Spleen (tissue), 11 donors: ENCODE measurements around the gene PRODH2. TPM values are rescaled to one million over a fixed set of nuclear protein-coding genes. Genes with fewer than 3 reads are reported as not detected.

Experiments used
- DNase-seq: peaks from one replicate; pipeline ENCODE4 v3.0.0-alpha.2; 2020
- H3K27ac ChIP-seq, 8 donors: fragments of 200-600 bp; sonication (generic) in 7 of 8; 1 replicate in 4 of 8; 2 replicates in 4 of 8; pipeline versions ENCODE4 v1.5.0 to v1.8.0; 2016 to 2021; ENCODE audit warnings: inconsistent platforms in 4 of 8, mild to moderate bottlenecking in 4 of 8, moderate library complexity in 1 of 8
- H3K27me3 ChIP-seq, 7 donors: fragments of 200-600 bp; sonication (generic) in 6 of 7; replicated peaks in 1 of 7; 1 replicate in 4 of 7; 2 replicates in 3 of 7; pipeline versions ENCODE4 v1.5.0 to v1.8.0; 2016 to 2021; ENCODE audit warnings: inconsistent platforms in 3 of 7, mild to moderate bottlenecking in 1 of 7
- H3K36me3 ChIP-seq, 6 donors: fragments of 200-600 bp; sonication (generic) in 5 of 6; 1 replicate in 4 of 6; 2 replicates in 2 of 6; pipeline versions ENCODE4 v1.5.0 to v1.8.0; 2016 to 2021; ENCODE audit warnings: inconsistent platforms in 2 of 6
- H3K4me1 ChIP-seq, 6 donors: fragments of 200-600 bp; sonication (generic) in 5 of 6; 1 replicate in 3 of 6; 2 replicates in 3 of 6; pipeline versions ENCODE4 v1.5.0 to v1.8.0; 2016 to 2021; ENCODE audit warnings: inconsistent platforms in 3 of 6
- H3K4me3 ChIP-seq, 8 donors: fragments of 200-600 bp; sonication (generic) in 7 of 8; 1 replicate in 4 of 8; 2 replicates in 4 of 8; pipeline versions ENCODE4 v1.5.0 to v1.8.0; 2016 to 2021; ENCODE audit warnings: inconsistent platforms in 4 of 8, mild to moderate bottlenecking in 4 of 8, moderate library complexity in 2 of 8
- H3K9me3 ChIP-seq, 8 donors: fragments of 200-600 bp; sonication (generic) in 7 of 8; 1 replicate in 4 of 8; 2 replicates in 4 of 8; pipeline versions ENCODE4 v1.5.0 to v1.8.0; 2016 to 2021; ENCODE audit warnings: inconsistent platforms in 4 of 8
- CTCF ChIP-seq, 11 experiments: fragments of 200-600 bp in 7 of 11; fragments of 450-650 bp in 4 of 11; sonication (generic) in 4 of 11; IDR thresholded peaks in 8 of 11; conservative IDR thresholded peaks in 3 of 11; 1 replicate in 7 of 11; 2 replicates in 4 of 11; pipeline versions ENCODE4 v1.4.0 to v1.8.0; 2016 to 2021; ENCODE audit warnings: antibody characterized with exemption in 11 of 11, inconsistent platforms in 4 of 11, mild to moderate bottlenecking in 1 of 11
- POLR2A ChIP-seq, 3 donors: fragments of 450-650 bp; IDR thresholded peaks; one replicate each; pipeline ENCODE4 v1.5.1; 2017; ENCODE audit warnings: antibody characterized with exemption in 3 of 3, mild to moderate bottlenecking in 1 of 3
- POLR2AphosphoS5 ChIP-seq, 3 donors: sonication (generic); formaldehyde crosslinking; IDR thresholded peaks; one replicate each; pipeline ENCODE4 v1.5.1; 2017; ENCODE audit warnings: antibody characterized with exemption in 3 of 3
- WGBS, 5 donors: extraction: QIAGEN DNeasy Blood & Tissue Kit in 3 of 5; methylation state at CpG; one replicate each; pipeline versions ENCODE4 v1.1.5 to v1.1.7; 2013 to 2018; 5-methylcytosine and 5-hydroxymethylcytosine counted together
- intact Hi-C: fragments of 100-400 bp; cut with DNase I; formaldehyde crosslinking; loops from one replicate; pipeline ENCODE4 v1.15.0; 2023; ENCODE audit warnings: low total_unique reads
- polyA plus RNA-seq, 3 donors: library from polyadenylated mRNA; stranded (reverse); fragments of 200-250 nt; gene quantifications; one replicate each; pipeline ENCODE4 v1.2.1, GENCODE V29; 2013
- total RNA-seq, 7 donors: library from RNA; depleted of rRNA in 3 of 7; stranded (reverse); fragments of >200 nt in 3 of 7; fragmentation: NEBNext Ultra II Directional in 4 of 7; extraction: Animal tissue kit (Norgen Biotek cat#: 25700) in 4 of 7; gene quantifications; one replicate each; pipeline versions ENCODE4 v1.1.0 to v1.2.1, GENCODE V29; 2016 to 2021
- donor health status: healthy with polysubstance abuse.
- donor health status: DM: no; HTN: no; CAD: no; lungs with moderate emphysema.
- donor health status: DM: no; HTN: no; CAD: no.
- donor health status: Bipolar disorder and iron deficiency.
- donor health status: healthy.
- donor health status: DM: no; HTN: no; CAD: no.
- donor health status: DM: yes; HTN: yes; CAD: no.

The PRODH2 gene
- total and polyA plus RNA-seq, 10 donors: 0.06 TPM; not detected in 9

GRCh38 chr19:35859414-35859813, 46.8 kb upstream of the PRODH2 start:
- no peak for DNase-seq
- H3K27ac ChIP-seq: no peak overlapping the region
- no peaks in the 10 kb centered on the region for H3K36me3 ChIP-seq
- 64 to 83% (median 68%) methylated on average over 4 of the region's 4 CpGs for WGBS, 5 donors
- peaks cover 0 to 100% (median 64%) of the 10 kb centered on the region in 7 donors for H3K27me3 ChIP-seq
- peaks cover 5 to 24% (median 15%) of the 10 kb centered on the region in 6 donors for H3K4me1 ChIP-seq
- H3K9me3 ChIP-seq: no peaks in the 10 kb centered on the region
- intact Hi-C loops: no loop called here
- TF ChIP-seq CTCF (IDR thresholded peaks at IDR 0.05 in 8 of 11, conservative IDR thresholded peaks at IDR 0.05 in 3 of 11) (no peak), POLR2A (IDR thresholded peaks at IDR 0.05) (no peak), POLR2AphosphoS5 (IDR thresholded peaks at IDR 0.05) (no peak)
- no peak overlapping the region for H3K4me3 ChIP-seq

- intact Hi-C loops: no loop called here
- WGBS, 5 donors: 74 to 89% (median 83%) methylated on average over 3 to 6 of the region's 6 CpGs; no CpG with 5 or more reads in 1 of the 5 donors
- peaks cover 5 to 24% (median 15%) of the 10 kb centered on the region in 6 donors for H3K4me1 ChIP-seq
- DNase-seq: no peak
- no peaks in the 10 kb centered on the region for H3K36me3 ChIP-seq
- TF ChIP-seq POLR2A (IDR thresholded peaks at IDR 0.05) (no peak), POLR2AphosphoS5 (IDR thresholded peaks at IDR 0.05) (no peak), CTCF (IDR thresholded peaks at IDR 0.05 in 8 of 11, conservative IDR thresholded peaks at IDR 0.05 in 3 of 11) (no peak)
- H3K27me3 ChIP-seq: peaks cover 0 to 100% (median 71%) of the 10 kb centered on the region in 7 donors
- H3K27ac ChIP-seq: no peak overlapping the region
- no peak overlapping the region for H3K4me3 ChIP-seq
- no peaks in the 10 kb centered on the region for H3K9me3 ChIP-seq
Observed at GRCh38 chr19:35858311-35858710, 45.7 kb upstream of the PRODH2 start.

GRCh38 chr19:35856546-35857149, 44.0 kb upstream of the PRODH2 start, which contains the start of gene KIRREL2:
KIRREL2 (plus strand) TSS chr19:35856911; CDS start chr19:35857120, 209 bp downstream.
- Histone ChIP-seq H3K4me3 (peak within 1 kb of the TSS; percentile 36 to 72 (median 48)), H3K4me1 (peaks cover 5 to 24% (median 15%) of the 10 kb centered on the region in 6 donors), H3K27me3 (peaks cover 0 to 99% (median 65%) of the 10 kb centered on the region in 7 donors), H3K27ac (no peak within 1 kb of the TSS), H3K36me3 (no peaks in the 10 kb centered on the region), H3K9me3 (no peaks in the 10 kb centered on the region)
- no peak for TF ChIP-seq POLR2A (IDR thresholded peaks at IDR 0.05)
- TF ChIP-seq CTCF (IDR thresholded peaks at IDR 0.05 in 8 of 11, conservative IDR thresholded peaks at IDR 0.05 in 3 of 11): no peak
- TF ChIP-seq POLR2AphosphoS5 (IDR thresholded peaks at IDR 0.05): no peak
- intact Hi-C loops: no loop called here
- peak; percentile 77 for DNase-seq
- WGBS, 5 donors: 1 to 2% (median 1%) methylated on average over 23 to 42 of the region's 42 CpGs

- Histone ChIP-seq H3K4me3 (no peak overlapping the region), H3K9me3 (no peaks in the 10 kb centered on the region), H3K27me3 (peaks cover 0 to 99% (median 56%) of the 10 kb centered on the region in 7 donors), H3K27ac (no peak overlapping the region), H3K4me1 (peaks cover 5 to 17% (median 15%) of the 10 kb centered on the region in 6 donors), H3K36me3 (no peaks in the 10 kb centered on the region)
- DNase-seq: no peak
- whole genome bisulfite sequencing, 5 donors: 56 to 75% (median 69%) methylated on average over 8 of the region's 8 CpGs
- intact Hi-C loops: no loop called here
- TF ChIP-seq CTCF (IDR thresholded peaks at IDR 0.05 in 8 of 11, conservative IDR thresholded peaks at IDR 0.05 in 3 of 11): no peak
- TF ChIP-seq POLR2A (IDR thresholded peaks at IDR 0.05): no peak
- no peak for TF ChIP-seq POLR2AphosphoS5 (IDR thresholded peaks at IDR 0.05)
Observed at GRCh38 chr19:35853038-35853756, 40.6 kb upstream of the PRODH2 start.
